HG03575 (cell line): ENCODE results near the gene CDK12.

ENCODE experiments used
- ATAC-seq: cut with Tn5 transposase; IDR thresholded peaks from one replicate; pipeline ENCODE4 v1.9.1; 2021; ENCODE audit not compliant: unreplicated experiment, insufficient number of reproducible peaks, low FRiP score; ENCODE audit errors: extremely low read depth

Gene CDK12

DNA sequence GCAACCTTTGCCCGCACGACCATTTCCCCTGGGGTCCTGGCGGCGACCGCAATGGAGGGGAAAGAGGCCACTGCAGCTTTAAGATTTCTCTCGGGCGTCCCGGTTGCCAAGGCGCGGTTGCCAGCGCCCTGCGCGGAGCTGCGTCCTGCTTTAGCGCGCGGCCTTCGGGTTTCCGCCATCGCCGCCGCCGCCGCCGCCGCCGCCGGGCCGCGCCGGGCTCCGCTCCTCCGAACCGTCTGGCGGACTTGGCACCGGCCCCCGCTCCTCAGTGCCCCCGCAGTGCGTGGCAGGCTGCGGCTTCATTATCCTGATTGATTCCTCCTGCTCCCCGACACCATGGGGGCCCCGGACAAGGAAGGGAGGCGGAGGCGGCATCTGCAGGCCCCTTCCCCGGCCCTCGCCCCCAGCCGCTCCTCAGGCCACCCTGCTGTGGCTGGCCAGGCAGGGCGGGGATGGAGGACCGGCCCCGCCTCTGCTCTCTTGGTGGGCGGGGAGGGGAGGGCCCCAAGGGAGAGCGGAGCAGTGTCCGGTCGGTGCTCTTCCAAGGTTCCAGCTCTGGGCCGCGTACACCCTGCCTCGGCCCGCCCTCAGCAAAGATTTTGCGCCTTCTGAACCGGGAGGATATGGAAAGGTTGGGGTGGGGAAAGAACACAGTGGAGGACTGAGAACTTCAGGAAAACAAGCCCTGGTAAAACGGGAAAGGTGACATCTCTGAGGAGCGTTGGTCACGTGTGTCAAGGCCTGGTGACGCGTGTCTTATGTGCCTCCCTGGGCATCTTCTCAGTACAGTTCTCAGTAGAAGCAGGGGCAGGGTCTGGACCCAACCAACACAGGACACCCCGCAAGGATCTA lies 112.4 kb downstream of the CDK12 start:
- ATAC-seq = no peak

- ATAC-seq = no peak
Measured at GRCh38 chr17:39576187-39576586, 114.9 kb downstream of the CDK12 start.

- no peak for ATAC-seq
Measured at GRCh38 chr17:39578272-39578671, 117.0 kb downstream of the CDK12 start.

- ATAC-seq = no peak
Measured at GRCh38 chr17:39579318-39580081, 118.2 kb downstream of the CDK12 start.

GRCh38 chr17:39580082-39580468 lies 118.8 kb downstream of the CDK12 start:
- ATAC-seq = no peak

DNA sequence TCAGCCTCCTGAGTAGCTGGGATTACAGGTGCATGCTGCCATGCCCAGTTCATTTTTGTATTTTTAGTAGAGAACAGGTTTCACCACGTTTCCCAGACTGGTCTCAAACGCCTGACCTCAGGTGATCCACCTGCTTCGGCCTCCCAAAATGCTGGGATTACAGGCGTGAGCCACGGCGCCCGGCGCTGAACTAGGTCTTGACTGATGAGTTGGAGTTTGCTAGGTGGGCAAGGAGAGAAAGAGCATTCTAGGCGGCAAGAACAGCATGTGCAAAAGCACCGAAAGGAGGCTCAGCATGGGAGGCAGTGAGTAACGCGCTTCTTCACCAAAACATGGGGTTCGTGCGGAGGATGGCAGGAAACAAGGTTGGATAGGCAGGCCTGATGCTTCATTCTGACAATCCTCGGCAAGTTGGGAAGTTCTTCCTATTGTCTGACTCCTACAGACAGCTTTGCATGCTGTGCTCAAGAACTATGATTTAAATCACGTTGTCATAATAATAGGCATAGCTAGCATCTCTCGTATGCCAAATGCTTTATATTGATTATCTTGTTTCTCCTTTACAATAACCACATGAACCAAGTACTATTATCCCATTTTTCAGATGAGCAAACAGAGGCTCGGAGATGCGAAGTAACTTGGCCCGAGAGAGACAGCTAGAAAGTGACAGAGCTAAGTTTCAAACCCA lies 119.9 kb downstream of the CDK12 start:
- no peak for ATAC-seq

- ATAC-seq = no peak
Measured at GRCh38 chr17:39581759-39582085, 120.4 kb downstream of the CDK12 start.

DNA sequence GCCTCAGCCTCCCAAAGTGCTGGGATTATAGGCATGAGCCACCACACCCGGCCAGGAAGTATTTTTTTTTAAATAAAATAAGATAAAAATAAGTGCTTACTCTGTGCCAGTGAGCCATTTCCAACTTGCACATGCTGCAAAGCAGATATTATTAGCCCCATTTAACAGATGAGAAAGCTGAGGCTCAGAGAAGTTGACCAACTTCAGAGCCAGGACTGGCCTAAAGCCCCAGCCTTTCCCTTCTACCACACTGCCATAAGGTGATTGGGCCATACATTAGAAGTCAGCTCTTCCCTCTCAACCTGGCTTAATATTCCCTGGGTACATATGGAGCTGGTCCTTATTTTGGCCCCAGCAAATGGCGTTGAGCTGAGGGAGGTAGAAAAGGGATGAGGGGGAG lies 121.4 kb downstream of the CDK12 start:
- no peak for ATAC-seq
